HCT116 (cell line): ENCODE results near the gene CIAO1. TPM values are rescaled to one million over a fixed set of nuclear protein-coding genes. Genes with fewer than 3 reads are reported as not detected.

Source experiments
- ATAC-seq: fragments of 200-7000 bp; cut with Tn5 transposase; 2 replicates; pipeline ENCODE4 v1.9.1; 2020; ENCODE audit warnings: mild to moderate bottlenecking, moderate library complexity
- BruUV-seq: library from RNA; stranded (reverse); fragments of 400-500 nt; replicated peaks from 2 replicates; lab custom pipeline; 2021; lab: Mats Ljungman, UMichigan
- CTCF ChIA-PET: fragments of 300-600 bp; sonication (Branson Sonifier 250); formaldehyde crosslinking; loops from one replicate; lab custom pipeline; 2021; ENCODE audit warnings: antibody characterized with exemption; lab: Charles Lee
- POLR2A ChIA-PET: fragments of 300-600, 350-600 bp; sonication (Branson Sonifier 250); formaldehyde crosslinking; loops from one replicate; lab custom pipeline; 2021; ENCODE audit warnings: antibody characterized with exemption; lab: Charles Lee
- RAD21 ChIA-PET, 2 experiments: fragments of 300-600 bp; sonication (Branson Sonifier 250); formaldehyde crosslinking; loops; one replicate each; lab custom pipeline; 2023; ENCODE audit warnings: low total read pairs in 2 of 2; ENCODE audit not compliant: uncharacterized antibody in 2 of 2, unreplicated experiment in 2 of 2, low non-redundant PET in 1 of 2; lab: Charles Lee
- DNase-seq: peaks from one replicate; pipeline ENCODE4 v3.0.0-alpha.2; 2010; ENCODE audit warnings: low read depth, low spot score
- H2AFZ ChIP-seq: fragments of 200-600 bp; shearing (Covaris generic), sonication (generic); 2 replicates; pipeline ENCODE4 v1.6.1; 2017; ENCODE audit warnings: low read depth, mixed run types, mixed read lengths, antibody characterized with exemption, low read length; ENCODE audit not compliant: poor library complexity, severe bottlenecking
- H3K27ac ChIP-seq: 2 replicates; pipeline ENCODE4 v1.5.1; 2012; ENCODE audit warnings: low read depth, low read length
- H3K27me3 ChIP-seq: fragments of 200-600 bp; sonication (generic); 2 replicates; pipeline ENCODE4 v1.6.1; 2016; ENCODE audit warnings: mixed run types, low read length, mixed read lengths; ENCODE audit not compliant: insufficient read depth
- H3K36me3 ChIP-seq, 2 experiments: fragments of 200-500 bp in 1 of 2; fragments of 200-600 bp in 1 of 2; sonication (Bioruptor generic) in 1 of 2; sonication (generic) in 1 of 2; 2 replicates each; pipeline versions ENCODE4 v1.5.1 to v1.6.1; 2014 to 2016; ENCODE audit warnings: low read length in 2 of 2, inconsistent platforms in 1 of 2, mixed read lengths in 1 of 2, mixed run types in 1 of 2; ENCODE audit not compliant: insufficient read depth in 2 of 2, control insufficient read depth in 1 of 2
- H3K4me1 ChIP-seq, 2 experiments: fragments of 200-600 bp in 1 of 2; sonication (generic) in 1 of 2; 2 replicates each; pipeline versions ENCODE4 v1.5.1 to v1.6.1; 2012 to 2017; ENCODE audit warnings: low read length in 2 of 2, inconsistent platforms in 1 of 2, mild to moderate bottlenecking in 1 of 2, mixed read lengths in 1 of 2, mixed run types in 1 of 2, moderate library complexity in 1 of 2; ENCODE audit not compliant: insufficient read depth in 2 of 2, control insufficient read depth in 1 of 2
- H3K4me2 ChIP-seq: fragments of 200-600 bp; sonication (generic); 2 replicates; pipeline ENCODE4 v1.6.1; 2017; ENCODE audit warnings: mixed run types, low read length, mixed read lengths
- H3K4me3 ChIP-seq, 2 experiments: fragments of 200-600 bp in 1 of 2; sonication (generic) in 1 of 2; replicated peaks in 1 of 2; 2 replicates each; pipeline ENCODE4 v1.5.1; 2011 to 2016; ENCODE audit warnings: low read length in 2 of 2, control low read depth in 1 of 2, low read depth in 1 of 2, mild to moderate bottlenecking in 1 of 2, mixed read lengths in 1 of 2, mixed run types in 1 of 2
- H3K79me2 ChIP-seq: fragments of 200-600 bp; sonication (generic); 2 replicates; pipeline ENCODE4 v1.6.1; 2017; ENCODE audit warnings: mild to moderate bottlenecking, mixed run types, low read length, moderate library complexity, mixed read lengths; ENCODE audit not compliant: insufficient read depth
- H3K9ac ChIP-seq: fragments of 200-600 bp; sonication (generic); 2 replicates; pipeline ENCODE4 v1.6.1; 2016; ENCODE audit warnings: low read length, mixed read lengths
- H3K9me2 ChIP-seq: fragments of 200-600 bp; sonication (generic), shearing (Covaris generic); 2 replicates; pipeline ENCODE4 v1.6.1; 2017; ENCODE audit warnings: mixed run types, mild to moderate bottlenecking, moderate library complexity; ENCODE audit not compliant: insufficient read depth
- H3K9me3 ChIP-seq, 2 experiments: fragments of 200-500 bp in 1 of 2; fragments of 200-600 bp in 1 of 2; sonication (Bioruptor generic) in 1 of 2; sonication (generic) in 1 of 2; 2 replicates each; pipeline ENCODE4 v1.6.1; 2014 to 2017; ENCODE audit warnings: low read length in 2 of 2, mixed read lengths in 2 of 2, inconsistent platforms in 1 of 2, low read depth in 1 of 2, mild to moderate bottlenecking in 1 of 2, mixed run types in 1 of 2, moderate library complexity in 1 of 2; ENCODE audit not compliant: control insufficient read depth in 1 of 2, insufficient read depth in 1 of 2
- H4K20me1 ChIP-seq: fragments of 200-600 bp; sonication (generic), shearing (Covaris generic); 2 replicates; pipeline ENCODE4 v1.6.1; 2017; ENCODE audit warnings: mixed run types, mild to moderate bottlenecking, moderate library complexity; ENCODE audit not compliant: insufficient read depth
- CBX3 ChIP-seq: IDR thresholded peaks from 2 replicates; pipeline ENCODE4 v1.6.1; 2012; ENCODE audit warnings: low read depth
- JUND ChIP-seq: IDR thresholded peaks from 2 replicates; pipeline ENCODE4 v1.6.1; 2012
- MAX ChIP-seq: IDR thresholded peaks from 2 replicates; pipeline ENCODE4 v1.6.1; 2012
- POLR2AphosphoS5 ChIP-seq: IDR thresholded peaks from 2 replicates; pipeline ENCODE4 v1.6.1; 2011; ENCODE audit warnings: mild to moderate bottlenecking, low read depth, low read length, moderate library complexity
- RAD21 ChIP-seq: IDR thresholded peaks from 2 replicates; pipeline ENCODE4 v1.6.1; 2012; ENCODE audit warnings: low read depth, mild to moderate bottlenecking
- SP1 ChIP-seq: IDR thresholded peaks from 2 replicates; pipeline ENCODE4 v1.6.1; 2012; ENCODE audit warnings: low read depth
- SRF ChIP-seq: IDR thresholded peaks from 2 replicates; pipeline ENCODE4 v1.6.1; 2012; ENCODE audit warnings: low read depth
- TCF7L2 ChIP-seq: IDR thresholded peaks from 2 replicates; pipeline ENCODE4 v1.7.0; 2011; ENCODE audit warnings: borderline replicate concordance, inconsistent platforms; ENCODE audit not compliant: insufficient read depth, insufficient read length; ENCODE audit errors: extremely low read depth
- ZFX ChIP-seq: fragments of 450-650 bp; IDR thresholded peaks from 2 replicates; pipeline ENCODE4 v1.6.1; 2017
- ZNF274 ChIP-seq: fragments of 200-500 bp; sonication (Bioruptor generic); IDR thresholded peaks from 2 replicates; pipeline ENCODE4 v1.6.1; 2014; ENCODE audit warnings: mild to moderate bottlenecking, low read depth, low read length, inconsistent platforms
- intact Hi-C: fragments of 100-400 bp; cut with micrococcal nuclease; formaldehyde crosslinking; loops from 2 replicates; pipeline ENCODE4 v1.10.0; 2022
- total RNA-seq: library from RNA; stranded (reverse); gene quantifications from one replicate; pipeline ENCODE4 v1.2.1, GENCODE V29; 2021; ENCODE audit not compliant: unreplicated experiment

The CIAO1 gene
- total RNA-seq, 1 experiment from 2014 or later: 76.8 TPM

- TF ChIP-seq ZNF274 (no peak), MAX (no peak), SRF (no peak), SP1 (no peak), POLR2AphosphoS5 (no peak), CBX3 (no peak), JUND (no peak), ZFX (no peak)
These were observed 25.5 kb upstream of the CIAO1 start (continued) for GRCh38 chr2:96240341-96241038.

DNA sequence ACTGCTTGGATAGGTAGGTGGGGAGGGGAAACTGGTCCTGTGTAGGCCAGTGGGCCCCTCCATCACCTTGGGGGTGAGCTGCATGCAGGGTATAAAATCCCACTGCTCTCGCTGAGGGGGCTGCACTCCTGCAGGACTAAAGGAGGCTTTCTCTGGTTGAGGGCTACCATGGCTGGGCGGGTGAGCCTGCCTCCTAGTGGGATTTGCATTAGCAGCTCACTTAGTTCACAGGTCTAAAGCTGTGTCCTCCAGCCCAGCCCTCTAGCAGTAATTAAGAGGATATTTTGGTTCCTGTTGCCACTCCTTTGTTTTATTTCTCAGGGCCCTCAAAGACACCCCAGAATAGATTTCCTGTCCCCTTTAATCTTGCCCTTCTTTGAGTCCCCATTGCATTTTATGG is 24.8 kb upstream of the CIAO1 start:
- Histone ChIP-seq H3K27me3 (no peaks in the 10 kb centered on the region), H3K4me1 (no peaks in the 10 kb centered on the region), H3K9ac (no peak overlapping the region), H3K4me3 (no peak overlapping the region), H2AFZ (no peak overlapping the region), H3K79me2 (no peaks in the 10 kb centered on the region)
- RAD21 ChIA-PET: no interaction called here
- TF ChIP-seq RAD21 (0 out of 2 replicates have a peak, but pooled peaks have one; percentile 7), TCF7L2 (no peak)
- TF ChIP-seq, all 23 proteins: peak for 1
- no peaks in the 10 kb centered on the region for H3K9me2 ChIP-seq
- ChIA-PET POLR2A (no interaction called here), CTCF (no interaction called here)
- H3K4me2 ChIP-seq: no peak overlapping the region
- BruUV-seq: no TSS peak
- H3K9me3 ChIP-seq: no peaks in the 10 kb centered on the region
- no peak overlapping the region for H3K27ac ChIP-seq
- ATAC-seq (no peak), DNase-seq (no peak)
- intact Hi-C loops: no loop called here
- no peaks in the 10 kb centered on the region for H4K20me1 ChIP-seq
- no peaks in the 10 kb centered on the region for H3K36me3 ChIP-seq
